PC-3 (cell line): Measurements from ENCODE around the gene OR51I1.

Experiments
- CTCF ChIP-seq: fragments of 300-600 bp; sonication (generic); conservative IDR thresholded peaks from 2 replicates; pipeline ENCODE4 v1.5.1; 2017; ENCODE audit warnings: antibody characterized with exemption, low read depth, mild to moderate bottlenecking, low read length
- EZH2 ChIP-seq: fragments of 300-600 bp; sonication (generic); IDR thresholded peaks from one replicate; pipeline ENCODE4 v1.6.1; 2017; ENCODE audit warnings: antibody characterized with exemption, mild to moderate bottlenecking, low read length; ENCODE audit not compliant: unreplicated experiment
- EZH2phosphoT487 ChIP-seq: fragments of 300-600 bp; sonication (generic); IDR thresholded peaks from 2 replicates; pipeline ENCODE4 v1.6.1; 2018; ENCODE audit warnings: mild to moderate bottlenecking, antibody characterized with exemption, low read length, borderline replicate concordance

- TF ChIP-seq CTCF (no peak), EZH2phosphoT487 (no peak), EZH2 (no peak)
Observed at GRCh38 chr11:5486421-5486820, 45.1 kb upstream of the OR51I1 start.
